GM19397 (cell line): ENCODE results near the gene MIPOL1.

ENCODE experiments used
- ATAC-seq: cut with Tn5 transposase; IDR thresholded peaks from one replicate; pipeline ENCODE4 v1.9.1; 2021; ENCODE audit warnings: mild to moderate bottlenecking, moderate library complexity; ENCODE audit not compliant: unreplicated experiment

Gene MIPOL1

DNA sequence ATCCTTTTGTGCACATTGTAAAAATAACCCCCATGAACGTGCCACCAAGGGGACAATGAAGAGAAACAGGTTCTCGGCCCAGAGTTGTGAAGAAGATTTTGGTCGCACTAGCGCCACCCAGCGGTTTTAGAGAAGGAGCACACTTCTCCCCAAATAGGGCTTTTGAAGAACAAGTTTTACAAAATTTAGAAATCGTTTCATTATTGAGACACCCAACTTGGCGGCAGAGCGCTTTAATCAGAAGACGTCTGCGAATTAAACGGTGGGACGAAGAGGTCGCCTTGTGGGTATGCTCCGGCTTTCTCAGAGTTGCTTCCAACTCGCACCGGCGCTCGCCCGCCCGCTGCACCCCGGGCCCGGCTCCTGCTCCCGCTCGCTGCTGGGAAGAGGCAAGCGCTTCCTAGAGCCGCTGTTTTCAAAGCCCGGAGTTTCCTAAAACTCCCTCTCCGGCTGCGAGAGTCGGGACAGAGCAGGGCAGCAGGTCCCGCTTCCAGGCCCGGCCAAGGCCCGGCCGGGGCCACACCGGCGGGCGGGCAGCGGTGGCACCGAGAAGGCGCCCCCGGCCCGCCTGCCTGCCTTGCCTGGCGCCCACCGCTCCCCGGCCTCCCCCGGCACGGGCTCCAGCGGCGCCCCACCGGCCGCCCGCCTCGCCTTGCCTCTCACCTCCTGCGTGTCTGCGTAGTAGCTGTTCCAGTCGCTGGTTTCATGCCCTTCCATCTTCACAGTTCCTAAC, 396.7 kb downstream of the MIPOL1 start:
- ATAC-seq = no peak

DNA sequence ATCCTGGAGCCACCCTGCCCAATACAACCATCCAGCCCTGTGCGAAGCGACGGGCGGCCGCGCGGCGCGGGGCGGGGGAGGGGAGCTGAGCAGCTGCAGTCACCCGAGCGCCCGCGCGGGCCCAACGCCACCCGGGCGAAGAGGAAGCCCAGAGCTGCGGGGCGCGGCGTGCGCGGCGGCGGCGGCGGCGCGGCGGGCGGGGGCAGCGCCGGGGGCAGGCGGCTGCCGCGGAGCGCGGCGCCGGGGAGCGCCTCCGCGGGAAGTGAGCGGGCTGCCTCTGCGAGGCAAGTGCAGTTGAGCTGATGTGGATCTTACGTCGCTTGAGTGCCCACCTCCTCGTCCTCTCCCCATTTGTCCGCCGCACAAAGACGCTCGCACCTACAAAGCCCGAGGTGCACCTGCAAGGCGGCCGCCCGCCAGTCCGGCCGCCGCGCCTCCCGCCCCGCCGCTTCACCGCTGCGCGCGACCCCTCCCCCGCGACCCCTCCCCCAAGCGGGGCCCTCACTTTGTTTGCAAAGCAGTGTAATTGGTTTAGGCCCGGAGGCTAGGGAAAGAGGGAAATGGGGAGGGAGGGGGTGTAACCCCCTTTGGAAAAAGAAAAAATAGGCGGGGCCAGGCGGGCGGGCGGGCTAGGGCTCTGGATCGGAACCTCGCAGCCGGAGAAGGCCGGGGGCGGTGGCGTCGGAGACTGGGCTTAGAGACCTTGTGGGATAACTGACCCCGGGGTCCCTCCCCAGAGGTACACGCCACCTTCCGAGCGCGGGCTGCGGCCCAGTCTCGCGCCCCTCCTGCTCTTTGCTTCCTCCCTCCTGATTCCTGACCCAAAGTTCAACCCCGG, 397.5 kb downstream of the MIPOL1 start, which contains the start of the genes FOXA1 and TTC6:
Gene FOXA1 (minus strand): TSS at position 279 of the 838 bp plus-strand sequence. CDS start 277 bp downstream, at position 2.
Gene TTC6 (plus strand): TSS at position 659 of the 838 bp plus-strand sequence. CDS start 26,436 bp downstream, outside the sequence.
- ATAC-seq = no peak

DNA sequence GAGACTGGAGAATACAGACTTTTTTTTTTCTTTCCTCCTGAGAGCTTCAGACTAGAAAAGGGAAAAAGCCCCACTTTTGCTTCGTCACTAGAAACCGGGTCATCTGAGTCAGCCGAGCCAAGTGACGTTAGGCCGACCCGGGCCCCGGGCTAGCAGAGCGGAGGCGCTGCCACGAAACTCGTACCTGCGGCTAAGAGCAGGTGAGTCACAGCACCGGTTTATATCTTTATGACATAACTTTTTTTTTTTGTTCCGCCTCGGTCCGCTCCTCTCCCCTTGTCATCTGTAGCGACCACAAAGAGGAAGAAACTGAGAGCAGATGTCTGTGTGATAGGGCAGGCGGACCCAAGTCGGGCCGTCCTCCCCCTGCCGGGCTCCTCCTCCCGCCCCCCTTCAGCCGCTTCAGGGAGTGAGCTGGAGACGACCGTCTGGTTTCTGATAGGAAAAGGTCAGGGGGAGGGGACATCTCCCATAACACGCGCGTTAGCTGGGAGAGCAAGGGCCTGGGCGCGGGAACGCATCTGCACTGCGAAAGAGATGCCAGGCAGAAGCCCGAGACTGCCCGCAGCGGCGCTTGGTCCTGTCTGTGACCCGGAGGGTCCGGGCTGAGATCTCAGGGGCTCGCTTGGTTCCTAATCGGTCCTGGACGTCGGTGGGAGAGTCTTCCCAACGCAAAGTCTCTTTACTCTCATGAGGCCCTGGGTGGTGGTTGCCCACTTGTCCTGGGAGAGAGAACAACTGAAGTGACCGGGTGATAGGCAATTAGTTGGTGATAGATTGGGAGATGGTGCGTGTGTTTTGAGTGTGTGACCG, 398.3 kb downstream of the MIPOL1 start:
- ATAC-seq = peak; percentile 54

DNA sequence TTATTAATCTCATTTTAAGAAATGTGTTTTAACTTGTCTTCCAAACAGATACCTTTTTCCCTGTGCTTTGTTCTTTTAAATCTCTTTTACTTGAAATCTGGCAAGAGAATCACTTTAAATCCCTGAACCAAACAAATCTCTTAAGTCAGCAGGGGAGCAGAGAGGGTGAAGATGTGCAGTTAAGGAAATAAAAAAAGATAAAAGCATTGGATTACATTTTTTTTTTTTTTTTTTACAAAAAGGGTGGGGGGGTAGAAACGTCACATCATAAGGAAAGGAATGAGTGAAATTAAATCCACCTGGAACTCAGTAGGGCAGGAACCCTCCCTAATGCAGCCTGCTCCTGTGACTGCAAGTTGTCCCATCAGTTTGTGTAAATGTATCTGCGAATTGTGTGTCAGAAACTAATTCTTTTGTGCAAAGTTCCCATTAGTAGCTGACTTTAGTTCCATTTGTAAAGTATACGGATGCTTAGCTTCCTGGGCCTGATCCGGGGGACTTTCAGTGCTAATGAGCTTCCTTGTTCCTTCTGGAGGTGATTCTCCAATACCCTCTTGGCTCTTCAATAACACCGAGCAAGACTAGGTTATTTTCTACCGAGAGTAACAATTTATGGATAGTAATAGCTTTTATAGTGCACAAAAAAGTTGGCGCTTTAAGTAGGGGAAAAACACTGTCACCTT, 399.2 kb downstream of the MIPOL1 start:
- ATAC-seq = no peak

DNA sequence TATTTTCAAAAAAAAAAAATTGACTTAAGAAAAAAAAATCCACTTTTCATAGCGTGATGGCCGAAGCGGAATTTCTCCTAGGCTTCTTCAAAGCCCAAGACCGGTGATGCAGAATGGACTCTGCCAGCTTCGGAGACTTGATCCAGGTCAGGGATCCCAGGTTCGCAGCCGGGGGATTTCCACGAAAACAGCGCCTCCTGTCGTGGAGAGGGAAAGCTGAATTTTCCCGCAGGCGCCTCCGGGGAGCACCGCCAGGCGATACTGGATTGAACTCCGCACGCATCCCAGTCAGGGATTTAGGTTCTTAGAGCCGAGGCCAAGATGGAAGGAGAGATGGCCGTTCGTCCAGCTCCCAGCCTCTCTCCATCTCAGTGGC, 399.8 kb downstream of the MIPOL1 start:
- no peak for ATAC-seq

DNA sequence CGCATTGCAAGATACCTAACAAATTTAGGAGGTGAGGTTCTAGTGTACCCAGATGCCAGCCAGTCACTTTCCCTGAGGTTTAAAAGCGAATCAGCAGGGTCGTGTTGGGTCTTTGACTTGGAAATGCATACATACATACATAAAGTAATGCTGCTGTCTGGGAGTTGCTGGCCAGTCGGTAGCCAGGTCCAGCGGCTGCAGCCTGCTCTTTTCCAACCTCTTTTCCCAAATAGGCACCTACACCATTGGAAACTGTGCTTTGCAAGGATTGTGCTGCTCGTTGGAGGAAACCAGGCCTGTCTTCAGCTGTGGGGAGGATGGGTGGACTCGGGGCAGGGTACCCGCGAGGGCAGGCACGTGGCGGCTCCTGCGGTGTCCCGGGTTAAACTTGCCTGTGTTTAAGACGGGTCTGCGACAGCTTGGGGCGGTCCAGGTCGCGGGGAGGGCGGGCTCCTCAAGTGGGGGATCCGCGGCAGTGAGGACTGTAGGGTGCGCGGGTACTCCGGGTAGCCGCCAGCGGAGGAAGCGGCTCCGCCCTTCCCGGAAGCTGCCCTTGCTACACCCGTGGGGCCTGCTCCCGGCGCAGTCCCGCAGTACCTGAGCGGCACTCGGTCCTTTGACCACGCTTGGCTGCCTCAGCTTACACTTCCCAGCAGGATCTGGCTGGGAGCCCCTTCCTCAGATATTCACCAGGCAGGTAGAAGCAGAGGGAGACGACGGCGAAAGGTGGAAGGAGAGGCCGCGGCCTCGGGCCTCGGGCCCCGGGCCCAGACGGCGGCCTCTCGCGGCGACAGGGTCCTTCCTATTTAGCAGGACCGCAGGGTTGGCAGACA, 400.4 kb downstream of the MIPOL1 start:
- no peak for ATAC-seq

DNA sequence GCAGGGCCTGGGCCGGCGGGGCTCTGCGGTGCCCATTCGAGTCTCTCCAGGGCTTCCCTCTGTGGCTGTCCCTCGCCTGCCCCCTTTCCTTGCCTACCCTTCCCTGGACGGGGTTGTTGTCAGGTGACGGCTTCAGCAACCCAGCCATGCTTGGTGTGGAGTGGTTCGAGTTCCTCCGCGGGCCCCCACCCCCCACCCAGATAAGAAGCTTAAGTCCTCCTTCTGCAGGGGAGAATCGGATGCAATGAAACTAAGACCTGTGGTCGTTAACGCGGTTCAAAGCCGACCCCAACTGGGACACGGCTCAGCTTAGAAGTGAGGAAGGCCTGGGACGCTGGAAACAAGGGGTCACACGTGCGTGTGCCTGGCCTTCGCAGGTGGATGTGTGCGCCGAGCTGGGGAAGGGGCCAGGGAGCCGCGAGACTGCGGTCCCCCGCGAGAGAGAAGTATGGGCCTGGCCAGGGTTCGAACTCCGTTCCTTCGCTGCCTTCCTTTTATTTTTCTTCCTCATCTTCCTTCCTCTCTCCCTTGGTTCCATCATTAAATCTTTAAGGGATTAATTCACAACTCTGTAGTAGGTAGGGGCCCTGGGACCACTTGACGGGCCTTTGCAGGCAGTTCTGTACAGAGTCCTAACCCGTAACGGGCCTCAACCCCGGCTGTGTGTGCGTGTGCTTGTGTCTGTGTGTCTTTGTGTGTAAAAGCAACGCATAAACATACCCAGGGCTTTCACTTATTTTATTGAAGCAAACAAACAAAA, 401.2 kb downstream of the MIPOL1 start:
- no peak for ATAC-seq

DNA sequence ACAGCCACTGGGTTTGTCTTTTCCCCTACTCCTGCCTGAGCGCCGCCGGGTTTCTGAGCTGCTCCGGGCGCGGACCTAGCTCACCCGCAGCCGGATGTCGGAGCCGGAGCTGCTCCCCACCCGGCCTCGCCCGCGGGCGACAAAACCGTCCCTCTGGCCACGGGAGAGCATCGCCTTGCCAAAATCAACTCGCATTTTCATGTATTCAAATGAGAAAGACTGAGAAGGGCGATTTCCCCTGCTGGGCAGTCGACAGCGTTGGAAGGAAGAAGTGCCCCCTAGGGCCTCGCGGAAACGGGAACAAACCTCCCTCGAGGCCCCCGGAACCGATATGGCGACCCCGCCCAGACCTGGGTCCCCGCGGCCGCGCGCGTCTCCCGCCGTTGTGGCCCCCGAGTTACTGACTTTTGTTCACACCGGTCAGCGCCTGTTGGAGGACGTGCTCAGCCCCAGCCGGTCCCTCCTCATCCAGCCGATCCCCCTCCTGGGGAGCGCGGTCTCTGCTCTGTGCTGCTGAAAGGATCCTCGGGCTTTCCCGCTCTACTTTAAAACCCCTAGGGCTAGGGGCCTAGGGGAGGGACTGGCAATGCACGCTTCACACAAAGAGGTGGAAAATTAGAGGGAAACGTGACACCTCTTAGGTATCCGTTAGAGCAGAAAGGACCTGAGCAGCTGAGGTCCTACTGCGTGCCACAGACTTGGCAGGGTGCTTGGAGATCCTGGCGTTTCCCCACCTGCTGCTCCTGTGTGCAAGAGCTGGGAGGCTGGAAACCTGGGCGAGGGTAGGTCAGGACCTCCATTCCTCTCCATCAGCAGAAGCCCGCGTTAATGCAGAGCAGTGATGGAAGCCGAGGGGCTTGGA, 402.0 kb downstream of the MIPOL1 start:
- no peak for ATAC-seq

DNA sequence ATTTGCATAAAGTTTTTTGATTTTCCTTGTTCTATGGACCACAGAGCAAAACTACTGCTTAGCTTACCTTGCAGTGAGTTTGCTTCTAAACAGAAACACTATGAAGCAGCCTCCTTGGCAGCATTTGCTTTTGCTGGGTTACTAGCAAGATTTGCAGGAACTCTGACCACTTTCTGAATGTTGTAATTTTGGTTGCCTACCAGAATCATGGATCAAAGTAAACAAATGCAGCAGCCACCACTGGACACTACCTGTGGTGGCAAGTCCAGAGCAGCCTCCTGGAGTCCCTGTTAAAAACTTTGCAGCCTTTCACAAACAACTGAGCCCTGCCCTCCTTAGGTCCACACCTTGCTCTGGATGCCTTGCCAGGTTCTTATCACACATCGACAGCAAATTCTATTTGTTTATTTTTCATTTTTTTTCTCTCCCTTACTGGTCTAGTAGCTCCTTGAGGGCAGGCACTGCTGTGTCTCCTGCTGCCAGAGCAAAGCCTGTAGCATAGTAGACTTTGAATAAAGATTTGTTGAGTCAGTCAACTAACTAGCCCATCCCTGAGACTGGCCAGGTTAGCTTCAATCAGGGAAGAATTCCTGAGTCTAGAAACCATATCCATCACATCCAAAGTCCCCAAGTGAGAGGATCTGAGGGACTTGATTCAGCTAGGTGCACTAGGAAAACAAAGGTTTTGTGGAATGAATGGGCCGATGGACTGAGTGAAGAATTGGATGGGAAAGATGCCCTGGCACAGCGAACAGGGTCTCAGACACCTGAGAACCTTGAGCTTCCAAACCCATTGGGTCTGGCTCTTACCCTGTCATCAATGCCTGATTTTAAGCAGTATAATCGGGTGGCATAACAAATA, 403.4 kb downstream of the MIPOL1 start:
- no peak for ATAC-seq

DNA sequence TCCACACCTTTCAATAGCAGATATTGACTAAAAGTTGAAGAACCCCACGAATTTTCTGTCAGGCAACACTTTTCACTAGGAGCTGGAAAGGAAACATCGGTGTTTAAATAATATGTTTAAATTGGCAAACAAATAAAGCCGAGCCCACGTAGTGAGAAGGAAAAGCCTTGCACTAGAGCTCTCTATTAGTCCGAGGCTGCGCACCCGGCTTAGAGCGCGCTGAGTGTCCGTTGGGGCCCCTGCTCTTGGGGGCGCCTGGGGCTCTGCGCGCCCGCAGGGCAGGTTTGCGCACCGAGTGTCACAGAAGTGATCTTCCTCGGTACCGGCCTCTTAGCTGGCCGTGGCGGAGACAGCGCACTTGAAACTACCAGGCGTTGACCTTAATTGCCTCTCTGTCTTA, 404.1 kb downstream of the MIPOL1 start:
- no peak for ATAC-seq
